Ovary (tissue), 3 donors: ENCODE data around the gene CAVIN1.

Experiments
- EP300 ChIP-seq: sonication (generic); formaldehyde crosslinking; IDR thresholded peaks from one replicate; pipeline ENCODE4 v1.6.1; 2017; ENCODE audit warnings: antibody characterized with exemption
- TF ChIP-seq, protein P1 (sequence below), 3 donors: fragments of 450-650 bp in 2 of 3; fragments of 200-600 bp in 1 of 3; IDR thresholded peaks; one replicate each; pipeline versions ENCODE4 v1.5.1 to v1.8.0; 2016 to 2022; ENCODE audit warnings: antibody characterized with exemption in 3 of 3, mild to moderate bottlenecking in 1 of 3
- donor health status: DM: no; HTN: no; CAD: no.

GRCh38 chr17:42372142-42372541 lies 50.9 kb downstream of the CAVIN1 start:
- TF ChIP-seq EP300, result no peak
- TF ChIP-seq, protein P1, sequence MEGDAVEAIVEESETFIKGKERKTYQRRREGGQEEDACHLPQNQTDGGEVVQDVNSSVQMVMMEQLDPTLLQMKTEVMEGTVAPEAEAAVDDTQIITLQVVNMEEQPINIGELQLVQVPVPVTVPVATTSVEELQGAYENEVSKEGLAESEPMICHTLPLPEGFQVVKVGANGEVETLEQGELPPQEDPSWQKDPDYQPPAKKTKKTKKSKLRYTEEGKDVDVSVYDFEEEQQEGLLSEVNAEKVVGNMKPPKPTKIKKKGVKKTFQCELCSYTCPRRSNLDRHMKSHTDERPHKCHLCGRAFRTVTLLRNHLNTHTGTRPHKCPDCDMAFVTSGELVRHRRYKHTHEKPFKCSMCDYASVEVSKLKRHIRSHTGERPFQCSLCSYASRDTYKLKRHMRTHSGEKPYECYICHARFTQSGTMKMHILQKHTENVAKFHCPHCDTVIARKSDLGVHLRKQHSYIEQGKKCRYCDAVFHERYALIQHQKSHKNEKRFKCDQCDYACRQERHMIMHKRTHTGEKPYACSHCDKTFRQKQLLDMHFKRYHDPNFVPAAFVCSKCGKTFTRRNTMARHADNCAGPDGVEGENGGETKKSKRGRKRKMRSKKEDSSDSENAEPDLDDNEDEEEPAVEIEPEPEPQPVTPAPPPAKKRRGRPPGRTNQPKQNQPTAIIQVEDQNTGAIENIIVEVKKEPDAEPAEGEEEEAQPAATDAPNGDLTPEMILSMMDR (IDR thresholded peaks at IDR 0.05), result no peak
